Measurements from ENCODE around the gene CHD1L.

The CHD1L gene

GRCh38 chr1:147235822-147236221 is 6.7 kb upstream of the CHD1L start:
- DNase-seq, result no peak

- no peak for DNase-seq
These were observed 6.0 kb upstream of the CHD1L start for GRCh38 chr1:147236448-147236847.

- DNase-seq, result no peak
These were observed 5.3 kb upstream of the CHD1L start for GRCh38 chr1:147236959-147237791.

- no peak for DNase-seq
These were observed 4.2 kb upstream of the CHD1L start for GRCh38 chr1:147238053-147238902.

- no peak for DNase-seq
These were observed 3.3 kb upstream of the CHD1L start for GRCh38 chr1:147238925-147239820.

GRCh38 chr1:147240131-147240721 is 2.3 kb upstream of the CHD1L start:
- DNase-seq, result peak in 1 of 2 experiments; percentile 38

- no peak for DNase-seq
These were observed 493 bp upstream of the CHD1L start for GRCh38 chr1:147241934-147242448.

- peak; percentile 69 to 91 for DNase-seq
These were observed 773 bp downstream of the CHD1L start for GRCh38 chr1:147243228-147243685.

GRCh38 chr1:147243841-147244240 is 1.4 kb downstream of the CHD1L start:
- peak in 1 of 2 experiments; percentile 61 for DNase-seq

GRCh38 chr1:147245129-147245528 is 2.6 kb downstream of the CHD1L start:
- DNase-seq, result peak in 1 of 2 experiments; percentile 32

- no peak for DNase-seq
These were observed 3.1 kb downstream of the CHD1L start for GRCh38 chr1:147245586-147246021.

GRCh38 chr1:147246044-147246690 is 3.7 kb downstream of the CHD1L start:
- no peak for DNase-seq

- DNase-seq, result no peak
These were observed 4.6 kb downstream of the CHD1L start for GRCh38 chr1:147246910-147247655.

- no peak for DNase-seq
These were observed 5.3 kb downstream of the CHD1L start for GRCh38 chr1:147247656-147248238.

GRCh38 chr1:147252540-147252939 is 10.1 kb downstream of the CHD1L start:
- peak; percentile 42 to 69 for DNase-seq

- no peak for DNase-seq
These were observed 18.5 kb downstream of the CHD1L start for GRCh38 chr1:147260956-147261355.

- no peak for DNase-seq
These were observed 21.8 kb downstream of the CHD1L start for GRCh38 chr1:147264158-147264768.

GRCh38 chr1:147266381-147266780 is 23.9 kb downstream of the CHD1L start:
- DNase-seq, result no peak

- DNase-seq, result no peak
These were observed 25.2 kb downstream of the CHD1L start for GRCh38 chr1:147267711-147268110.

- DNase-seq, result no peak
These were observed 28.2 kb downstream of the CHD1L start for GRCh38 chr1:147270721-147271120.
